CD4-positive, alpha-beta memory T cell (primary cell): ENCODE results near the gene NHERF2. TPM values are rescaled to one million over a fixed set of nuclear protein-coding genes. Genes with fewer than 3 reads are reported as not detected.

Source experiments
- CTCF ChIA-PET: fragments of 350-600 bp; sonication (Branson Sonifier 250); formaldehyde crosslinking; loops from one replicate; lab custom pipeline; 2021; ENCODE audit warnings: inconsistent platforms; ENCODE audit not compliant: partially characterized antibody; lab: Charles Lee
- POLR2A ChIA-PET: fragments of 350-600 bp; sonication (Branson Sonifier 250); formaldehyde crosslinking; loops from one replicate; lab custom pipeline; 2021; ENCODE audit not compliant: partially characterized antibody; lab: Charles Lee
- DNase-seq, 5 donors: peaks; one replicate each; pipeline versions ENCODE4 v3.0.0 to v3.0.0-alpha.2; 2020 to 2022; ENCODE audit warnings: mixed read lengths in 1 of 5
- H3K27ac ChIP-seq: one replicate; pipeline ENCODE4 v1.7.0; 2013; ENCODE audit warnings: low read depth, low read length
- H3K27me3 ChIP-seq: 2 replicates; pipeline ENCODE4 v1.7.0; 2013; ENCODE audit warnings: mild to moderate bottlenecking, low read length, moderate library complexity; ENCODE audit not compliant: insufficient read depth
- H3K36me3 ChIP-seq: 2 replicates; pipeline ENCODE4 v1.7.0; 2013; ENCODE audit warnings: mild to moderate bottlenecking, low read length, moderate library complexity; ENCODE audit not compliant: insufficient read depth
- H3K4me1 ChIP-seq: 2 replicates; pipeline ENCODE4 v1.7.0; 2013; ENCODE audit warnings: mild to moderate bottlenecking, low read length, moderate library complexity; ENCODE audit not compliant: insufficient read depth
- H3K4me3 ChIP-seq, 2 donors: one replicate each; pipeline ENCODE4 v1.7.0; 2013; ENCODE audit warnings: low read length in 2 of 2, mild to moderate bottlenecking in 1 of 2
- H3K9me3 ChIP-seq, 2 donors: one replicate each; pipeline ENCODE4 v1.7.0; 2013; ENCODE audit warnings: low read length in 2 of 2, control low read depth in 1 of 2; ENCODE audit not compliant: control insufficient read depth in 1 of 2
- H3K27ac Mint-ChIP-seq, 7 donors: one replicate each; pipeline ENCODE4 v1.8.0; 2020 to 2021; ENCODE audit warnings: mixed read lengths in 7 of 7, mild to moderate bottlenecking in 6 of 7, inconsistent platforms in 3 of 7, moderate library complexity in 3 of 7
- H3K27me3 Mint-ChIP-seq, 2 donors: one replicate each; pipeline ENCODE4 v1.8.0; 2020 to 2021; ENCODE audit warnings: mixed read lengths in 2 of 2
- H3K36me3 Mint-ChIP-seq, 2 donors: one replicate each; pipeline ENCODE4 v1.8.0; 2020 to 2021; ENCODE audit warnings: mixed read lengths in 2 of 2, inconsistent platforms in 1 of 2, mild to moderate bottlenecking in 1 of 2
- H3K4me1 Mint-ChIP-seq, 4 donors: one replicate each; pipeline ENCODE4 v1.8.0; 2020 to 2021; ENCODE audit warnings: mixed read lengths in 4 of 4, mild to moderate bottlenecking in 1 of 4
- H3K4me3 Mint-ChIP-seq, 8 donors: one replicate each; pipeline ENCODE4 v1.8.0; 2020 to 2021; ENCODE audit warnings: mixed read lengths in 8 of 8, mild to moderate bottlenecking in 7 of 8, moderate library complexity in 6 of 8, inconsistent platforms in 3 of 8
- H3K9me3 Mint-ChIP-seq, 8 donors: one replicate each; pipeline ENCODE4 v1.8.0; 2020 to 2021; ENCODE audit warnings: mixed read lengths in 8 of 8, mild to moderate bottlenecking in 5 of 8, inconsistent platforms in 3 of 8, moderate library complexity in 1 of 8
- intact Hi-C: fragments of 100-400 bp; cut with micrococcal nuclease; formaldehyde crosslinking; loops from one replicate; pipeline ENCODE4 v1.15.1; 2023
- polyA plus RNA-seq, 2 donors: library from polyadenylated mRNA; unstranded; fragments of 300-500 nt; fragmentation: Illumina TruSeq; gene quantifications; one replicate each; pipeline ENCODE4 v1.2.3, GENCODE V29; 2021
- total RNA-seq, 2 experiments: library from RNA; stranded (reverse); gene quantifications; one replicate each; pipeline ENCODE4 v1.2.3, GENCODE V29; 2021

Gene NHERF2
- total and polyA plus RNA-seq, 4 experiments from 2014 or later, result 0.16 to 2.1 (median 1.1) TPM

DNA sequence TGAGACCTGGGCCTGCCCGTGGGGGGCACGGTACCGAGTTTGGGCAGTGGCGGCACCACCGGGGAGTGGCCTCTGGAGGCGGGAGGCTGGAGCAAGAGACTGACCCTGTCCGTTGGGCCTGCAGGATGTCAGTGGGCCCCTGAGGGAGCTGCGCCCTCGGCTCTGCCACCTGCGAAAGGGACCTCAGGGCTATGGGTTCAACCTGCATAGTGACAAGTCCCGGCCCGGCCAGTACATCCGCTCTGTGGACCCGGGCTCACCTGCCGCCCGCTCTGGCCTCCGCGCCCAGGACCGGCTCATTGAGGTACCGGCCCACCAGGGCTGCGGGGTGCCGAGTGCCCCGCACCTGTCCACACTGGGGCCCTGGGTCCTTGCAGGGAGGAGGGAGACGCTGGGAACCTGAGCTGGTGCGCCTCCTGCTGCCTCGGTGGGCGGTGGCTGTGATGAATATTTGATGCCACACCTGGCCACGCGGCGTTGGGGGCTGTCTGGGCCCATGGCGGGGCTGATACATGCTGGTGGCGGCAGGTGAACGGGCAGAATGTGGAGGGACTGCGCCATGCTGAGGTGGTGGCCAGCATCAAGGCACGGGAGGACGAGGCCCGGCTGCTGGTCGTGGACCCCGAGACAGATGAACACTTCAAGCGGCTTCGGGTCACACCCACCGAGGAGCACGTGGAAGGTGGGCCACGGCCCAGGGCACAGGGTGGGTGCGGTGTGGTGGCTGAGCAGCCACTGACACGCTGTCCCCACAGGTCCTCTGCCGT, 9.7 kb downstream of the NHERF2 start:
- no peak for DNase-seq
- POLR2A ChIA-PET, result no interaction called here
- Mint-ChIP-seq H3K4me3 (no peak overlapping the region), H3K27ac (no peak overlapping the region), H3K36me3 (no peaks in the 10 kb centered on the region), H3K4me1 (no peaks in the 10 kb centered on the region), H3K27me3 (no peaks in the 10 kb centered on the region), H3K9me3 (no peaks in the 10 kb centered on the region)
- CTCF ChIA-PET, result interaction anchor here (1.8 kb wide), 1 partner anchor 104 kb away, joined by 4 read pairs; no protein-coding TSS in a partner anchor
- H3K4me3 ChIP-seq, result no peak overlapping the region
- H3K27me3 ChIP-seq, result no peaks in the 10 kb centered on the region
- no peak overlapping the region for H3K27ac ChIP-seq
- no peaks in the 10 kb centered on the region for H3K36me3 ChIP-seq
- no peaks in the 10 kb centered on the region for H3K9me3 ChIP-seq
- no peaks in the 10 kb centered on the region for H3K4me1 ChIP-seq
- intact Hi-C loops, result no loop called here

- DNase-seq, result no peak
- no peaks in the 10 kb centered on the region for H3K4me1 Mint-ChIP-seq
- Histone ChIP-seq H3K27ac (no peak overlapping the region), H3K36me3 (no peaks in the 10 kb centered on the region), H3K4me3 (no peak overlapping the region), H3K9me3 (no peaks in the 10 kb centered on the region), H3K4me1 (no peaks in the 10 kb centered on the region), H3K27me3 (no peaks in the 10 kb centered on the region)
- H3K27ac Mint-ChIP-seq, result no peak overlapping the region
- no peaks in the 10 kb centered on the region for H3K9me3 Mint-ChIP-seq
- H3K36me3 Mint-ChIP-seq, result no peaks in the 10 kb centered on the region
- intact Hi-C loops, result no loop called here
- CTCF ChIA-PET, result no interaction called here
- no peaks in the 10 kb centered on the region for H3K27me3 Mint-ChIP-seq
- POLR2A ChIA-PET, result no interaction called here
- no peak overlapping the region for H3K4me3 Mint-ChIP-seq
These were observed 10.4 kb downstream of the NHERF2 start for GRCh38 chr16:2037115-2037514.

DNA sequence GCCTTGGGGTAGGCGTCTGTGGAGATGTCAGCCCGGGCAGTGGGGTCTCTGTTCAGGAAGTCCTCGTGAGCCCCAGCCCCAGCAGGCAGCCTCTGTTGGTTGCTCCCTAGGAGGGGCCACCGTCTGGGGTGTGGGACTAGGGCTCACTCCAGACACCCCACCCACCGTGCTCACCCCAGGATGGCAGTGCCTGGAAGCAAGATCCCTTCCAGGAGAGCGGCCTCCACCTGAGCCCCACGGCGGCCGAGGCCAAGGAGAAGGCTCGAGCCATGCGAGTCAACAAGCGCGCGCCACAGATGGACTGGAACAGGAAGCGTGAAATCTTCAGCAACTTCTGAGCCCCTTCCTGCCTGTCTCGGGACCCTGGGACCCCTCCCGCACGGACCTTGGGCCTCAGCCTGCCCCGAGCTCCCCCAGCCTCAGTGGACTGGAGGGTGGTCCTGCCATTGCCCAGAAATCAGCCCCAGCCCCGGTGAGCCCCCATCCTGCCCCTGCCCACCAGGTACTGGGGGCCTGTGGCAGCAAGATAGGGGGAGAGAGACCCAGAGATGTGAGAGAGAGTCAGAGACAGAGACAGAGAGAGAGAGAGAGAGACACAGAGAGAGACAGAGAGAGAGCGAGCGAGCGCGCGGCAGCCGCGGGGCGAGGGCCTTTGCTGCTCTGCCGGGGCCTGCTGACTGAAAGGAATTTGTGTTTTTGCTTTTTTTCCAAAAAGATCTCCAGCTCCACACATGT, 11.1 kb downstream of the NHERF2 start:
- DNase-seq, result peak in 1 of 5 donors; percentile 20
- ChIA-PET CTCF (no interaction called here), POLR2A (interaction anchor here (0.7 kb wide), 1 partner anchor 10 kb away, joined by 3 read pairs; the partner anchor contains the start of gene TSC2)
- no peaks in the 10 kb centered on the region for H3K27me3 Mint-ChIP-seq
- H3K9me3 ChIP-seq, result no peaks in the 10 kb centered on the region
- H3K36me3 Mint-ChIP-seq, result no peaks in the 10 kb centered on the region
- H3K4me1 ChIP-seq, result no peaks in the 10 kb centered on the region
- H3K36me3 ChIP-seq, result no peaks in the 10 kb centered on the region
- H3K27ac Mint-ChIP-seq, result no peak overlapping the region
- H3K27me3 ChIP-seq, result no peaks in the 10 kb centered on the region
- intact Hi-C loops, result no loop called here
- no peak overlapping the region for H3K27ac ChIP-seq
- H3K9me3 Mint-ChIP-seq, result no peaks in the 10 kb centered on the region
- no peaks in the 10 kb centered on the region for H3K4me1 Mint-ChIP-seq
- H3K4me3 Mint-ChIP-seq, result no peak overlapping the region
- H3K4me3 ChIP-seq, result no peak overlapping the region

- ChIA-PET CTCF (interaction anchor here (1.6 kb wide), 1 partner anchor 10 kb away, joined by 5 read pairs; the partner anchor contains the start of genes NTHL1 and TSC2), POLR2A (interaction anchor here (0.7 kb wide), 1 partner anchor 10 kb away, joined by 3 read pairs; the partner anchor contains the start of gene TSC2)
- Mint-ChIP-seq H3K9me3 (no peaks in the 10 kb centered on the region), H3K4me3 (peak overlapping the region in 1 of 8 donors; percentile 20), H3K36me3 (no peaks in the 10 kb centered on the region), H3K27ac (no peak overlapping the region), H3K27me3 (no peaks in the 10 kb centered on the region), H3K4me1 (no peaks in the 10 kb centered on the region)
- Histone ChIP-seq H3K27me3 (no peaks in the 10 kb centered on the region), H3K4me3 (no peak overlapping the region), H3K36me3 (no peaks in the 10 kb centered on the region), H3K9me3 (no peaks in the 10 kb centered on the region), H3K27ac (no peak overlapping the region), H3K4me1 (no peaks in the 10 kb centered on the region)
- intact Hi-C loops, result no loop called here
- peak in 1 of 5 donors; percentile 29 for DNase-seq
These were observed 11.9 kb downstream of the NHERF2 start for GRCh38 chr16:2038382-2039231.

- Mint-ChIP-seq H3K36me3 (no peaks in the 10 kb centered on the region), H3K27ac (peak overlapping the region in 1 of 7 donors; percentile 52), H3K4me1 (no peaks in the 10 kb centered on the region), H3K4me3 (no peak overlapping the region), H3K27me3 (no peaks in the 10 kb centered on the region), H3K9me3 (no peaks in the 10 kb centered on the region)
- ChIA-PET POLR2A (no interaction called here), CTCF (interaction anchor here (1.6 kb wide), 1 partner anchor 9 kb away, joined by 5 read pairs; the partner anchor contains the start of genes NTHL1 and TSC2)
- no peak overlapping the region for H3K27ac ChIP-seq
- H3K36me3 ChIP-seq, result no peaks in the 10 kb centered on the region
- no peaks in the 10 kb centered on the region for H3K9me3 ChIP-seq
- intact Hi-C loops, result no loop called here
- no peaks in the 10 kb centered on the region for H3K4me1 ChIP-seq
- H3K4me3 ChIP-seq, result no peak overlapping the region
- no peaks in the 10 kb centered on the region for H3K27me3 ChIP-seq
- DNase-seq, result peak in 1 of 5 donors; percentile 24
These were observed 12.8 kb downstream of the NHERF2 start for GRCh38 chr16:2039274-2040031.

- peaks cover 0 to 1% (median 0%) of the 10 kb centered on the region in 4 donors for H3K4me1 Mint-ChIP-seq
- no peaks in the 10 kb centered on the region for H3K27me3 Mint-ChIP-seq
- H3K9me3 ChIP-seq, result no peaks in the 10 kb centered on the region
- H3K4me1 ChIP-seq, result no peaks in the 10 kb centered on the region
- H3K27me3 ChIP-seq, result no peaks in the 10 kb centered on the region
- H3K36me3 ChIP-seq, result no peaks in the 10 kb centered on the region
- no peak overlapping the region for H3K4me3 Mint-ChIP-seq
- ChIA-PET CTCF (interaction anchor here (1.5 to 1.6 kb wide), 2 partner anchors 8 to 100 kb away, joined by 5 read pairs; partner anchors contain the start of genes NTHL1 and TSC2), POLR2A (no interaction called here)
- no peak overlapping the region for H3K27ac Mint-ChIP-seq
- no peaks in the 10 kb centered on the region for H3K9me3 Mint-ChIP-seq
- intact Hi-C loops, result no loop called here
- no peak overlapping the region for H3K4me3 ChIP-seq
- H3K36me3 Mint-ChIP-seq, result no peaks in the 10 kb centered on the region
- no peak for DNase-seq
- no peak overlapping the region for H3K27ac ChIP-seq
These were observed 13.5 kb downstream of the NHERF2 start for GRCh38 chr16:2040041-2040786.
